HL-60/S4 (cell line): ENCODE results near the gene MTMR2.
"Not testable (repeated sequence)": the region's sequence is repeated elsewhere in the genome, so short reads cannot be mapped to it uniquely, and the experiment has no call there.

ENCODE experiments used
- in situ Hi-C: fragments of 300-500 bp; cut with MboI; formaldehyde crosslinking; loops from 2 replicates; pipeline ENCODE4 v1.14.3; 2022; ENCODE audit warnings: low sequenced_read_pairs

MTMR2 gene

DNA sequence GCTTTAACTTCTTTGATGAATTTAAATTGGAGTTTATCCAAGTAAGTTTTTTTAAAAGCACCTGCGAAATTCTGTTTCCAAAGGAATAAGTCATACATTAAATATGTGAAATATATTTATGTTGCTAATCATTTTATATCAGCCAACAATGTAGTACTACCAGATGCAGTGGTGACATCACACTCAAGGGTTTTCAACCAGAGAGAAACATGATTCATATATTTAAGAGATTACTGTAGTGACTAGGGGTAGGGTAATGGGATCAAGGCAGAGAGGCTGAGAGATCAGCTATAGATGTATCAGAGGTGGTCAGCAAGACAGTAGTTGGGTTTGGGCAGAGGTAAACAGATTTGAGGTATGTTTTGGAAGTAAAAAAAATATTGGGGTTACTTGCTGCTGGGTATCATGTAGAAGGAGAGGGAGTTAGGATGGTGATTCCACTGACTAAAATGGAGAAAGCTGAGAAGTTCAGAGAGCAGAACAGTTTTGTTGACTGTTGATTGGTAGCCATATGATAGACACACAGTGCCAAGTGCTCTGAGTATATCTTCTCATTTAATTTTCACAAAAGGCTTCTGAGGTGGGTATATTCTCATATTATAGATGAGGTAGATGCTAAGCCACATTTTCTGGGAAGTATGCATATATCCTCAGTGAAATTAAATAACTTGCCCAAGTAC lies 94.2 kb downstream of the MTMR2 start:
- in situ Hi-C loops = loop anchor here (25.0 kb wide), 1 partner anchor 558 kb away; the partner anchor contains the start of genes CCDC82 and JRKL

- in situ Hi-C loops = loop anchor here (25.0 kb wide), 1 partner anchor 560 kb away; the partner anchor contains the start of genes CCDC82 and JRKL
Measured at GRCh38 chr11:95827696-95828095, 96.2 kb downstream of the MTMR2 start.

- in situ Hi-C loops = no loop called here
Measured at GRCh38 chr11:95821640-95822039, 102.3 kb downstream of the MTMR2 start.

DNA sequence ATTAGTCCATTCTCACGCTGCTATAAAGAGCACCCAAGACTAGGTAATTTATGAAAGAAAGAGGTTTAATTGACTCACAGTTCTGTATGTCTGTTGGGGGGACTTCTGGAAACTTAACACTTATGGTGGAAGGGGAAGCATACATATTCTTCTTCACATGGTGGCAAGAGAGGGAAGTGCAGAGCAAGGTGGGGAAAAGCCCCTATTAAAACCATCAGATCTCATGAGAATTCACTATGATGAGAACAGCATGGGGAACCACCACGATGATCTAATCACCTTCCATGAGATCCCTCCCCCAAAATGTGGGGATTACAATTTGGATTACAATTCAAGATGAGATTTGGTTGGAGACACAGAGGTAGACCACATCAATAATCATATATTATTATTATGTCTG lies 107.9 kb downstream of the MTMR2 start:
- in situ Hi-C loops = no loop called here

- in situ Hi-C loops = not testable (repeated sequence)
Measured at GRCh38 chr11:95811052-95811451, 112.9 kb downstream of the MTMR2 start.

GRCh38 chr11:95806464-95806863 lies 117.4 kb downstream of the MTMR2 start:
- in situ Hi-C loops = not testable (repeated sequence)

GRCh38 chr11:95805869-95806268 lies 118.0 kb downstream of the MTMR2 start:
- in situ Hi-C loops = no loop called here

- in situ Hi-C loops = no loop called here
Measured at GRCh38 chr11:95803973-95804372, 119.9 kb downstream of the MTMR2 start.

DNA sequence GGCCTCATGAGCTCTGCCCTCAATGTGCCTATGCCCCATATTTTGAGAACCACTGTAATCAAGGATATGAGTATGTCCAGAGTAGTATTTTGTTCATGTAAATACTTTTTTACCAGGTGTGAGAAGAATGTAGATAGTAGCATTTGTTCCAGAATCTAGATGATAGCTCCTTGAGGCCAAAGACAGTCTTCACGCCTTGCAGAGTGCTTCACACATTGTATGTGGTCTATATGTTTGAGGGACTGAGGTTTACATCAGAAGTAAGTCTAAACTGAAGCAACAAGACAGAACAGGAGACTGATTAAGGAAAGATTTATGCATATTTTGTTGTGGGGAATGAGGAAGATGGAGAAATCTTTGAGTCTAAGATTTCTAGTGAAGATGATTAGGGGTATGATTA lies 121.1 kb downstream of the MTMR2 start:
- in situ Hi-C loops = no loop called here

DNA sequence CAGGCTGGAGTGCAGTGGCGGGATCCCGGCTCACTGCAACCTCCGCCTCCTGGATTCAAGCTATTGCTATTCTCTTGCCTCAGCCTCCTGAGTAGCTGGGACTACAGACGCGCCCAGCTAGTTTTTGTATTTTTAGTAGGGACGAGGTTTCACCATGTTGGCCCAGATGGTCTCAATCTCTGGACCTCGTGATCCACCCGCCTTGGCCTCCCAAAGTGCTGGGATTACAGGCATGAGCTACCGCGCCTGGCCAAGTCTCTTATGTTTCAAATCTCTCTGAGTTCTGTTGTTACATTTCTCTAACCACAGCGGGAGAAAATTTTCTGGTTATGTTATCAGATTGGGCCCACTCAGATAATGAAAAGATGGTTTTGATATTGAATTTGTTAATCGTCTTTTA lies 123.5 kb downstream of the MTMR2 start:
- in situ Hi-C loops = no loop called here

- in situ Hi-C loops = no loop called here
Measured at GRCh38 chr11:95799546-95799945, 124.4 kb downstream of the MTMR2 start.

DNA sequence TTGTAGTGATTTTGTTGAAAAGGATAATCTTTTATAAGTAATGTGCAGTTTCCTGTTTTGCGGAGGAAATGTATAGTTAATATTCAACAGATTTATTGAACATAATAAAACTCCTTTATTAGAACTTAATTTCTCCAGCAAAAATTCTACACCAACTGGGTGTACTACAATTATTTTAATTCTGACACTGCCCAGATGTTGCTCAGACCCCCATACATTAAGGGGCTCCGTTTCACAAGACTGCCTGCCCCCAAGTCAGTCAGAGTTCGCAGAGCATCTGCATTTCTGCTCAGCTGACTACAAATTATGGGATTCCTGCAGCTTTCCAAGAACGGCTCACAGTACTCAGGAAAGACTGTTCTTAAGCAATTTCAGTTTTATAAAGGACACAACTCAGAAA lies 127.4 kb downstream of the MTMR2 start:
- in situ Hi-C loops = no loop called here

GRCh38 chr11:95795627-95796295 lies 128.1 kb downstream of the MTMR2 start:
- in situ Hi-C loops = no loop called here

DNA sequence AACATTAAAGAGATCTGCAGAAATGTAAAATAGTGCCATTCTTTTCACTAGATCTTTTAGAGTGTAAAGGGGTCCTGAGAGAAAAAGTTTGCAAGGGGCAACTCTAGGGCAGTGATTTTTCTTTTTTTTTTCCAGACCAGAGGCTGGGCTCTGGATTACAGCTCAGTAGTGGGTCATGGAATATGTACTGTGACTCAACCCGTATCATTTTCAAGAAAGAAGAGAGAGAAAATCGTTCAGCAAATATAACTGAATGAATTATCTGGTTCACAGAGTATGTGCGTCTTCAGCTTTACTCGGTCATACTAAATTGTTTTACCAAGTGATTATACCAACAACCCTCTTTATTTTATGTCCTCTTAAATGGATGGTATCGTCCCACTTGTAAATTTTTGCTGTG lies 129.8 kb downstream of the MTMR2 start:
- in situ Hi-C loops = no loop called here

GRCh38 chr11:95793116-95793515 lies 130.8 kb downstream of the MTMR2 start:
- in situ Hi-C loops = no loop called here

DNA sequence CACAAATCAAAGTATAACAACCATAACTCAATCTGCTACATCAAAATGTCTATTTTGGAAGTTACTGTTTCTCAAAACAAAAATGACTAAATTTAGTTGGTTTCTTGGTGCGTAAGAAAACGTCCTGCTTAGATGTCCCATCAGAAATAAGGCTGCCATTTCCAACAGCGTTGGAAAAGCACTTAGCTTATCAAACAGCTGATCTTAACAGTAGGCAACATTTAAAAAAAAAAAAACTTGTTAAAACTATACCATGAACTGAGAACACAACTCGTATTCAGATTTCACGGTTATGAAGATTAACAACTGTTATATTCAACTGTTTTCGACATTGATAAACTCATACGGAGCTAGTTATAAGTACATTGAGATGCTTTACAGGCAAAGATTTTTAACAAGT lies 131.2 kb downstream of the MTMR2 start:
- in situ Hi-C loops = no loop called here

GRCh38 chr11:95792200-95792599 lies 131.7 kb downstream of the MTMR2 start:
- in situ Hi-C loops = no loop called here

- in situ Hi-C loops = no loop called here
Measured at GRCh38 chr11:95791709-95792033, 132.2 kb downstream of the MTMR2 start.

- in situ Hi-C loops = no loop called here
Measured at GRCh38 chr11:95790933-95791708, 132.8 kb downstream of the MTMR2 start.

DNA sequence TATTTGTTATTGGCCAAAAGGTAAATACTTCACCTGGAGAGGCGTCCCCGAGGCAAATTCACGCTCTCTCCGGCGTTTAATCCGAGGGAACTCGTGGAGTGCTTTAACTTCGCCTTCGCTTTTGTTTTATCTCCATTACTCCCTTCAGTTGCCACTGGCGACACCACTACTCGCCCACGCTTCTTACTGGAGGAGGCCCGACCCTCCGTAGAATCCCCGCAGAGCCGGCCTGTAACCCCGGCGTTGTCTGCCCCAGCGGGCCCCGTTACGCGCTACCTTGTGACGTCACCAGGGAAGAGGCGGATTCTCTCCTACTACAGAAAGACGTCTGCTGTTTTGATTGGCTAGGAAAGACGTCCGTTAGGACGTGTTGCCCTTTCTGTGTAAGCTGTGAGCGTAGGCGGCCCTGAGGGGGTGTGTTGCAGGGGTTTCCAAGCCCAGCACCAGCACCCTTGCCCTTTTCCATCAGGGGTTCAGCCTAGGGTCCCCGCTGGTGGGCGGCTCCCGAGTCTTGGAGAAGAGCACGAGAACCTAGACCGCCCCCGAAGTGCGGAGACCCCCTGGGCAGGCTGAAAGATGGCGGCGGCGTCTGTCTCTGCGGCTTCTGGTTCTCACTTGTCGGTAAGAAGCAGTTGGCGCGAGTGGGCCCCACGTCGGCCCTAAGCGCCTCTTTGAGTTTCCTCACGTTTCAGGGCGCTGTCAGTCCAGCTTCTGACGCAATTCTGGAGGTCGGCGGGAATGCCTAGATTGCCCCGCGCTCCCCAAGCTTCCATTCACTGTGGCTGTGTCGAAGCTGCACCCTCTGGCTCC lies 133.6 kb downstream of the MTMR2 start, which contains the start of gene CEP57:
Gene CEP57 (plus strand): TSS at position 376 of the 810 bp plus-strand sequence. CDS start 201 bp downstream, at position 577.
- in situ Hi-C loops = no loop called here
